H54 (cell line): Measurements from ENCODE around the gene ARHGEF28.
A peak's percentile ranks its signal among the peaks of the same experiment; 100 is the strongest.

Experiments
- DNase-seq: peaks from one replicate; pipeline ENCODE4 v3.0.0; 2011; ENCODE audit warnings: low spot score, mixed read lengths; ENCODE audit not compliant: insufficient read length
- FAIRE-seq: peaks from 3 replicates; lab custom pipeline; 2011; peaks lifted over from hg19 to GRCh38; lab: Jason Lieb, UNC
- POLR2A ChIP-seq: IDR thresholded peaks from 2 replicates; pipeline ENCODE4 v1.6.1; 2011; ENCODE audit warnings: low read depth, mild to moderate bottlenecking, low read length

ARHGEF28 gene

DNA sequence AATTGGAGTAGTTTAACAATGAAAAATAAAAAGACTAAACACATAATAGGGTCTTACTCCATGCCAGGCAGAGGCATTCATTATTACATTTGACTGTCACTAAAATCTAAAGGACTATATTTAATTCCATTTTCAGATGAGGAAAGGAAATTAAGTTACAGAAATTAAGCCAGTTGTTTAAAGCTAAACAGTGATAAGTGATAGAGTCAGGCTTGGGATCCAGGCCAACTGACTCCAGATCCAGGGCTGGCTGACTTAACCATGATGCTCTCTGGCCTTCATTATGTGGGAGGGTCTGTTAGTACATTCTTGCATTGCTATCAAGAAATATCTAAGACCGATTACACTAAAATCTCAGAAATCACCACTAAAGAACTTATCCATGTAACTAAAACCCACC, 107.2 kb downstream of the ARHGEF28 start:
- TF ChIP-seq POLR2A: no peak
- no peak for FAIRE-seq
- no peak for DNase-seq

GRCh38 chr5:73735032-73735734, 109.2 kb downstream of the ARHGEF28 start:
- DNase-seq (no peak), FAIRE-seq (no peak)
- TF ChIP-seq POLR2A: no peak

GRCh38 chr5:73739650-73740049, 113.7 kb downstream of the ARHGEF28 start:
- no peak for TF ChIP-seq POLR2A
- DNase-seq: no peak
- no peak for FAIRE-seq

- DNase-seq (no peak), FAIRE-seq (no peak)
- no peak for TF ChIP-seq POLR2A
These were observed 114.3 kb downstream of the ARHGEF28 start for GRCh38 chr5:73740274-73740790.

GRCh38 chr5:73743161-73743560, 117.2 kb downstream of the ARHGEF28 start:
- FAIRE-seq (peak; percentile 20), DNase-seq (no peak)
- no peak for TF ChIP-seq POLR2A

DNA sequence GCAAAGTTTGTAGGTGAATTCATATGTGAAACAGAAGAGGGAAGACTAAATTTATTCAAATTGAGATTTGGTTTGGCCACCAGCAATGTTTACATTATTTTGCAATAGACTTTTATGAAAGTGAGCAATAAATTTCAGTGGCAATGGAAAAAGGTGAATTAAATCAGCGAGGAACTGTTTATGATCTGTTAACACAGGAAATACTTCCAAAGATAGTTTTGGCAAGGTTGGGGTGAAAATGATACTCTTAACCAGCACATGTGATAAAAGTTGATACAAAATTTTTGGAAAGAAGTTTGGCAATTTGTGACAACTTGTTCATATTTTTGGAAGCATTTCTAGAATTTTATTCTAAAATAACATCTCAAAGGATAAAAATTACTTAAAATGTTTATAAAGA, 119.8 kb downstream of the ARHGEF28 start:
- no peak for FAIRE-seq
- DNase-seq: no peak
- no peak for TF ChIP-seq POLR2A

- no peak for DNase-seq
- no peak for TF ChIP-seq POLR2A
- no peak for FAIRE-seq
These were observed 120.6 kb downstream of the ARHGEF28 start for GRCh38 chr5:73746608-73747007.

- DNase-seq (no peak), FAIRE-seq (no peak)
- no peak for TF ChIP-seq POLR2A
These were observed 121.8 kb downstream of the ARHGEF28 start for GRCh38 chr5:73747696-73748380.

DNA sequence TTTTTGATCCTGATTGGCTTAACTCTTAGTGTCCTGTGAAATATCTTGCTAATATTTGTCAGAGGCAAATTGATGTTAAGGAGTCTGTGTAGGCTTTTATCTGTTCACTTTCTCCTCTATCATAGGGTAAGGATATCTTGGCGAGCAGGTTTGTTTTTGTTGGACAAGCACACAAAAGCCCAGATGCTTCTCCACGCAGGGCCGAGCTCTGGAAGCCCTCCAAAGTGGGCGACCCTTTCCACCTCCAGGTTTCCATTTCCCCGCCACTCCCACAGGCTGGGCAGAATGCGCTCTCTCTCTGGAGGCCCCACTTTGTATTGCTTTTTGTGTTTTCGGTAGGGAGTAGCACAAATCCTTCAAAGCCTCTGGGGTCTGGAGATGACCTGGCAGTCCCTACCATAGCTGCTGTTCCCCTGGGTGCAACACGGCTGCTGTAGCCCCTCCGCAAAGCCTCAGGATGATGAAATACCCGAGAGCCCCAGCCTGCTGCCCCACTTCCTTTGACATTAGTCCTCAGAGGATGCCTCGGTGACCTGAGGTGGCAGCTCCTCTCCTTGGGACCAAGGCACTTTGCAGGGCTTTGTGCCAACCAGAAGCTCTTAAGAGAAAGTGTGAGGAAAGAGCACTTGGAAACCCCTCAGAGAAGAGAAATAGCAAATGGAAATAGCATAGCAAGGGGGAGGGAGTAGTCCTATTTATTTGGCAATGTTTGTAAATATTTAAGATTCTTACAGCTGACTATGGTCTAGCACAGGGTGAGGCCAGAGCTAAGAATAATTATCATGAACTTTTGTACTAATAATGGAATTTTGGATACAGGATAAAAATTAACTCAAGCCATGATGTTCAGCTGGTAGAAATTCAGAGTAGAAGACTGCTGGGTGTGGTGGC, 122.8 kb downstream of the ARHGEF28 start:
- peak; percentile 23 for FAIRE-seq
- no peak for DNase-seq

GRCh38 chr5:73749485-73750270, 123.7 kb downstream of the ARHGEF28 start:
- no peak for DNase-seq
- FAIRE-seq: no peak
- no peak for TF ChIP-seq POLR2A

More for the DNA sequence above, 122.8 kb downstream of the ARHGEF28 start:
- no peak for TF ChIP-seq POLR2A

- TF ChIP-seq POLR2A: no peak
- FAIRE-seq: no peak
- DNase-seq: no peak
These were observed 125.4 kb downstream of the ARHGEF28 start for GRCh38 chr5:73751254-73751914.

DNA sequence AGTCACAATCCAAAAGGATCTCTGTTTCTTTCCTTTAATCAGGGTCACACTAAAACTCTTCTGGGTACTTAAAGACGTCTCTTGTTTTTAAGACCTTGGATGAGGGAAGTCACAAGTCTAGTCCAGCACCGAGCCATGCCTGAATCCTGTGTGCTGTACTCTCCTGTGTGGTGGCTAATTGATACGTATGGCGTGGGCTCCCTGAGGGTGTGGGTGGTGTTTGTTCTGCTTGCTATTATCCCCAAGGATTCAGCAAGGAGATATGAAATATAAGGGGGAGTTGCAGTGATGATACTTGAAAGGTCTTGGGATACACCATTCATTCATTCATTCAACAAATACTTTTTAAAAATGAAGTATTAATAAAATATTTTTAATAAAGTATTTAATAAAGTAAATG, 128.3 kb downstream of the ARHGEF28 start:
- TF ChIP-seq POLR2A: no peak
- DNase-seq: no peak
- FAIRE-seq: no peak
